WTC11 (cell line): ENCODE data around the gene PDLIM5. TPM values are rescaled to one million over a fixed set of nuclear protein-coding genes. Genes with fewer than 3 reads are reported as not detected.

Source experiments
- ATAC-seq: fragments of 200-7000 bp; cut with Tn5 transposase; 2 replicates; pipeline ENCODE4 v1.10.0; 2021; ENCODE audit warnings: mild to moderate bottlenecking, moderate library complexity
- CTCF ChIA-PET: fragments of 300-600 bp; sonication (Branson Sonifier 250); formaldehyde crosslinking; loops from one replicate; lab custom pipeline; 2021; ENCODE audit warnings: antibody characterized with exemption; lab: Charles Lee
- POLR2A ChIA-PET: fragments of 350-600 bp; sonication (Branson Sonifier 250); formaldehyde crosslinking; loops from one replicate; lab custom pipeline; 2021; ENCODE audit warnings: antibody characterized with exemption; lab: Charles Lee
- DNase-seq: peaks from one replicate; pipeline ENCODE4 v3.0.0; 2021; ENCODE audit warnings: low spot score
- H3K27ac Mint-ChIP-seq: 2 replicates; pipeline ENCODE4 v1.8.0; 2021; ENCODE audit warnings: mixed read lengths
- H3K27me3 Mint-ChIP-seq: 2 replicates; pipeline ENCODE4 v1.8.0; 2021; ENCODE audit warnings: low read depth, mild to moderate bottlenecking, moderate library complexity, mixed read lengths
- H3K36me3 Mint-ChIP-seq: 2 replicates; pipeline ENCODE4 v1.8.0; 2021; ENCODE audit warnings: mixed read lengths
- H3K4me1 Mint-ChIP-seq: 2 replicates; pipeline ENCODE4 v1.8.0; 2022; ENCODE audit warnings: mixed read lengths
- H3K4me3 Mint-ChIP-seq: 2 replicates; pipeline ENCODE4 v1.8.0; 2021; ENCODE audit warnings: mild to moderate bottlenecking, moderate library complexity, mixed read lengths
- H3K9me3 Mint-ChIP-seq: 2 replicates; pipeline ENCODE4 v1.8.0; 2021; ENCODE audit warnings: mixed read lengths
- ELF4 ChIP-seq: sonication (generic); formaldehyde crosslinking; IDR thresholded peaks from 2 replicates; pipeline ENCODE4 v1.8.1; 2022; ENCODE audit warnings: low read depth, mild to moderate bottlenecking, moderate library complexity, missing genetic modification reagents
- ETV6 ChIP-seq: sonication (generic); formaldehyde crosslinking; IDR thresholded peaks from 2 replicates; pipeline ENCODE4 v1.8.1; 2022; ENCODE audit warnings: mild to moderate bottlenecking, missing genetic modification reagents
- FOXP1 ChIP-seq: sonication (generic); formaldehyde crosslinking; IDR thresholded peaks from 2 replicates; pipeline ENCODE4 v1.8.0; 2022; ENCODE audit warnings: missing genetic modification reagents, mild to moderate bottlenecking, moderate library complexity, borderline replicate concordance
- NFATC4 ChIP-seq: fragments of 250-450 bp; sonication (Bioruptor Pico); IDR thresholded peaks from 2 replicates; pipeline ENCODE4 v1.9.0; 2021; ENCODE audit warnings: mild to moderate bottlenecking
- NR1H2 ChIP-seq: sonication (generic); formaldehyde crosslinking; IDR thresholded peaks from 2 replicates; pipeline ENCODE4 v1.9.0; 2021; ENCODE audit warnings: mild to moderate bottlenecking, moderate library complexity, missing genetic modification reagents
- NR3C1 ChIP-seq: sonication (generic); formaldehyde crosslinking; conservative IDR thresholded peaks from 2 replicates; pipeline ENCODE4 v1.8.1; 2023; ENCODE audit warnings: low read depth, mild to moderate bottlenecking, missing genetic modification reagents
- OVOL2 ChIP-seq: fragments of 250-450 bp; sonication (Bioruptor Pico); IDR thresholded peaks from 2 replicates; pipeline ENCODE4 v1.9.0; 2021; ENCODE audit warnings: mild to moderate bottlenecking, borderline replicate concordance
- ZNF219 ChIP-seq: sonication (generic); formaldehyde crosslinking; IDR thresholded peaks from 2 replicates; pipeline ENCODE4 v1.8.0; 2023; ENCODE audit warnings: missing genetic modification reagents, mild to moderate bottlenecking, borderline replicate concordance
- ZNF232 ChIP-seq: sonication (generic); formaldehyde crosslinking; IDR thresholded peaks from 2 replicates; pipeline ENCODE4 v1.8.0; 2022; ENCODE audit warnings: mild to moderate bottlenecking, missing genetic modification reagents
- ZNF396 ChIP-seq: fragments of 250-450 bp; sonication (Bioruptor Pico); IDR thresholded peaks from 2 replicates; pipeline ENCODE4 v1.8.0; 2021; ENCODE audit warnings: mild to moderate bottlenecking, moderate library complexity, borderline replicate concordance
- ZNF416 ChIP-seq: fragments of 250-450 bp; sonication (Bioruptor Pico); IDR thresholded peaks from 2 replicates; pipeline ENCODE4 v1.9.0; 2021; ENCODE audit warnings: mild to moderate bottlenecking, inconsistent platforms
- ZNF423 ChIP-seq: fragments of 250-450 bp; sonication (Bioruptor Pico); IDR thresholded peaks from 2 replicates; pipeline ENCODE4 v2.1.2; 2022; ENCODE audit warnings: mild to moderate bottlenecking, moderate library complexity
- total RNA-seq: library from RNA; stranded (reverse); gene quantifications from 3 replicates; pipeline ENCODE4 v1.2.3, GENCODE V29; 2021
- TF ChIP-seq, protein P1 (sequence below): sonication (generic); formaldehyde crosslinking; IDR thresholded peaks from 2 replicates; pipeline ENCODE4 v1.8.0; 2023; ENCODE audit warnings: mild to moderate bottlenecking, missing genetic modification reagents
- TF ChIP-seq, protein P2 (sequence below): sonication (generic); formaldehyde crosslinking; IDR thresholded peaks from 2 replicates; pipeline ENCODE4 v1.8.1; 2023; ENCODE audit warnings: mild to moderate bottlenecking, missing genetic modification reagents, borderline replicate concordance
- TF ChIP-seq, protein P3 (sequence below): fragments of 250-450 bp; sonication (Bioruptor Pico); conservative IDR thresholded peaks from 2 replicates; pipeline ENCODE4 v1.9.0; 2021; ENCODE audit warnings: mild to moderate bottlenecking
- TF ChIP-seq, protein P4 (sequence below): fragments of 250-450 bp; sonication (Bioruptor Pico); IDR thresholded peaks from 2 replicates; pipeline ENCODE4 v1.8.0; 2021; ENCODE audit warnings: mild to moderate bottlenecking
- TF ChIP-seq, protein P5 (sequence below): sonication (generic); formaldehyde crosslinking; conservative IDR thresholded peaks from 2 replicates; pipeline ENCODE4 v1.8.1; 2023; ENCODE audit warnings: mild to moderate bottlenecking, low read depth, missing genetic modification reagents, moderate library complexity
- TF ChIP-seq, protein P6 (sequence below): fragments of 250-450 bp; sonication (Bioruptor Pico); IDR thresholded peaks from 2 replicates; pipeline ENCODE4 v1.9.0; 2021; ENCODE audit warnings: mild to moderate bottlenecking
- TF ChIP-seq, protein P7 (sequence below): sonication (generic); formaldehyde crosslinking; IDR thresholded peaks from 2 replicates; pipeline ENCODE4 v1.8.1; 2022; ENCODE audit warnings: mild to moderate bottlenecking, missing genetic modification reagents, moderate library complexity, borderline replicate concordance

PDLIM5 gene
- total RNA-seq, 1 experiment from 2014 or later: 51.5 TPM

DNA sequence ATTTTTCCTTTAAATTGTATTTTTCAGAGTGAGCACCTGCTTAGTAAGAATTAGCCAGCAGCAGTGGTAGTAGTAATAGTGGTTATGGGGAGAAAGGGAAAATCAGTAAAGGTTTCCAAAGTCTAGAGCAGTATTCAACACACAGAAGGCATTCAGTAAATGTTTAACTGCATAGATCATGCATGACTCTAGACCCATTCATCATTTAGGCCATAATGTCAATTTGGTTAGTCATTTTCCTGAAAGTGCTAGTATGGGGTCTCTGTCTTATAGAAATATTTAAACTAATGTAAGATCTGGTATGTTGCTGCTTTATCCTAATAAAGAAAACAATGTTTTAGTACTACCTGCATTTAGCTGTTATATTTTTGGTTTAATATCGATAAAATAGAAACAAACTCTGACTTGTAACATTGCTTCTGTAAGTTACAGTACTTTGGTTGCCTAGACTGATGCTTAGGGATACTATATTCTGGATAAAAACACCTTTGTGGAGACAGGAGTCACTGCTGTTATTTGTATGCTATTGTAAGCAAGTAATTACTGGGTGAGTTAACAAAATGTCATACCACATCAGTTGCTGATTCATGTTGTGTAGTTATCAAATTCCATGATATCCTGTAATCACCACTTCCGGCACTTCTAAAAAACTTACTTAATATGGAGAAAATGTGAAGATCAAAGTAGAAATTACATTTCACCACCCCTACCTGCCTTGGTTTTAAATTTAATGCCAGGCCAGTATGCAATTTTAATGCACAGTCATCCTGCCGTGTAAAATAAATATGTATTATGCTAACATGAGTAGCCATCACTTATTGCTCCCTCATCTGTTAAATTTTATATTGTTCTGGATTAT lies 190.2 kb downstream of the PDLIM5 start:
- no peak for ATAC-seq
- no peak for DNase-seq
- H3K9me3 Mint-ChIP-seq: no peaks in the 10 kb centered on the region
- H3K27ac Mint-ChIP-seq: no peak overlapping the region
- TF ChIP-seq ZNF396 (CRISPR knock-in tag): no peak
- TF ChIP-seq OVOL2 (CRISPR knock-in tag): no peak
- no peak for TF ChIP-seq ZNF219 (CRISPR knock-in tag)
- TF ChIP-seq, protein P1, sequence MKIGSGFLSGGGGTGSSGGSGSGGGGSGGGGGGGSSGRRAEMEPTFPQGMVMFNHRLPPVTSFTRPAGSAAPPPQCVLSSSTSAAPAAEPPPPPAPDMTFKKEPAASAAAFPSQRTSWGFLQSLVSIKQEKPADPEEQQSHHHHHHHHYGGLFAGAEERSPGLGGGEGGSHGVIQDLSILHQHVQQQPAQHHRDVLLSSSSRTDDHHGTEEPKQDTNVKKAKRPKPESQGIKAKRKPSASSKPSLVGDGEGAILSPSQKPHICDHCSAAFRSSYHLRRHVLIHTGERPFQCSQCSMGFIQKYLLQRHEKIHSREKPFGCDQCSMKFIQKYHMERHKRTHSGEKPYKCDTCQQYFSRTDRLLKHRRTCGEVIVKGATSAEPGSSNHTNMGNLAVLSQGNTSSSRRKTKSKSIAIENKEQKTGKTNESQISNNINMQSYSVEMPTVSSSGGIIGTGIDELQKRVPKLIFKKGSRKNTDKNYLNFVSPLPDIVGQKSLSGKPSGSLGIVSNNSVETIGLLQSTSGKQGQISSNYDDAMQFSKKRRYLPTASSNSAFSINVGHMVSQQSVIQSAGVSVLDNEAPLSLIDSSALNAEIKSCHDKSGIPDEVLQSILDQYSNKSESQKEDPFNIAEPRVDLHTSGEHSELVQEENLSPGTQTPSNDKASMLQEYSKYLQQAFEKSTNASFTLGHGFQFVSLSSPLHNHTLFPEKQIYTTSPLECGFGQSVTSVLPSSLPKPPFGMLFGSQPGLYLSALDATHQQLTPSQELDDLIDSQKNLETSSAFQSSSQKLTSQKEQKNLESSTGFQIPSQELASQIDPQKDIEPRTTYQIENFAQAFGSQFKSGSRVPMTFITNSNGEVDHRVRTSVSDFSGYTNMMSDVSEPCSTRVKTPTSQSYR: no peak
- TF ChIP-seq, protein P2, sequence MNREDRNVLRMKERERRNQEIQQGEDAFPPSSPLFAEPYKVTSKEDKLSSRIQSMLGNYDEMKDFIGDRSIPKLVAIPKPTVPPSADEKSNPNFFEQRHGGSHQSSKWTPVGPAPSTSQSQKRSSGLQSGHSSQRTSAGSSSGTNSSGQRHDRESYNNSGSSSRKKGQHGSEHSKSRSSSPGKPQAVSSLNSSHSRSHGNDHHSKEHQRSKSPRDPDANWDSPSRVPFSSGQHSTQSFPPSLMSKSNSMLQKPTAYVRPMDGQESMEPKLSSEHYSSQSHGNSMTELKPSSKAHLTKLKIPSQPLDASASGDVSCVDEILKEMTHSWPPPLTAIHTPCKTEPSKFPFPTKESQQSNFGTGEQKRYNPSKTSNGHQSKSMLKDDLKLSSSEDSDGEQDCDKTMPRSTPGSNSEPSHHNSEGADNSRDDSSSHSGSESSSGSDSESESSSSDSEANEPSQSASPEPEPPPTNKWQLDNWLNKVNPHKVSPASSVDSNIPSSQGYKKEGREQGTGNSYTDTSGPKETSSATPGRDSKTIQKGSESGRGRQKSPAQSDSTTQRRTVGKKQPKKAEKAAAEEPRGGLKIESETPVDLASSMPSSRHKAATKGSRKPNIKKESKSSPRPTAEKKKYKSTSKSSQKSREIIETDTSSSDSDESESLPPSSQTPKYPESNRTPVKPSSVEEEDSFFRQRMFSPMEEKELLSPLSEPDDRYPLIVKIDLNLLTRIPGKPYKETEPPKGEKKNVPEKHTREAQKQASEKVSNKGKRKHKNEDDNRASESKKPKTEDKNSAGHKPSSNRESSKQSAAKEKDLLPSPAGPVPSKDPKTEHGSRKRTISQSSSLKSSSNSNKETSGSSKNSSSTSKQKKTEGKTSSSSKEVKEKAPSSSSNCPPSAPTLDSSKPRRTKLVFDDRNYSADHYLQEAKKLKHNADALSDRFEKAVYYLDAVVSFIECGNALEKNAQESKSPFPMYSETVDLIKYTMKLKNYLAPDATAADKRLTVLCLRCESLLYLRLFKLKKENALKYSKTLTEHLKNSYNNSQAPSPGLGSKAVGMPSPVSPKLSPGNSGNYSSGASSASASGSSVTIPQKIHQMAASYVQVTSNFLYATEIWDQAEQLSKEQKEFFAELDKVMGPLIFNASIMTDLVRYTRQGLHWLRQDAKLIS (CRISPR knock-in tag): no peak
- no peak for TF ChIP-seq NR3C1
- no peak for TF ChIP-seq NFATC4 (CRISPR knock-in tag)
- TF ChIP-seq ZNF232 (CRISPR knock-in tag): no peak
- TF ChIP-seq, protein P3, sequence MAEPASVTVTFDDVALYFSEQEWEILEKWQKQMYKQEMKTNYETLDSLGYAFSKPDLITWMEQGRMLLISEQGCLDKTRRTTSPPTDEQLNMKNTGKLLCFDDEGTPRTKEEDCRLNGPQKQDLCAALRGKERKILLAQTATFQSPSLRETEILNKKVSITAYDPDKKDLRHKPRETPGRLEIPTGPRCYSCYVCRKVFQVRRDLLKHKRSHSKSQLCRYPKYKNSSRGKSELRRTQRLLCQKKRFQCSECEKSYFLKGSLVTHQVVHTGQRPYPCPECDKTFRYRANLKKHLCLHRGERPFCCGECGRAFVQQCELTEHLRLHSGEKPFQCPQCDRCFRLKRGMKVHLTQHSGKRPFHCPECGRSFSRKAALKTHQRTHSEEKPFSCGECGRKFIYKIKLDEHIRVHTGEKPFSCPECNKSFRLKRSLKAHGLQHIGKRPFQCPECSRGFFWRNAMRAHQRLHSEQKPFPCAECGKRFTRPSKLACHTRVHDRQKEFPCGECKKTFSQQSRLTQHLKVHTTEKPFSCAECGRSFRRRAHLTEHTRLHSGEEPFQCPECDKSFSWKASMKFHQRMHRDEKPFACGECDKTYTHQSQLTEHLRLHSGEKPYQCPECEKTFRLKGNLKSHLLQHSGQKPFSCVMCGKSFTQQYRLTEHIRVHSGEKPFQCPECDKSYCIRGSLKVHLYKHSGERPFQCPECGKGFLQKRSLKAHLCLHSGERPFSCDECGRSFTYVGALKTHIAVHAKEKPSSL (CRISPR knock-in tag): no peak
- TF ChIP-seq, protein P4, sequence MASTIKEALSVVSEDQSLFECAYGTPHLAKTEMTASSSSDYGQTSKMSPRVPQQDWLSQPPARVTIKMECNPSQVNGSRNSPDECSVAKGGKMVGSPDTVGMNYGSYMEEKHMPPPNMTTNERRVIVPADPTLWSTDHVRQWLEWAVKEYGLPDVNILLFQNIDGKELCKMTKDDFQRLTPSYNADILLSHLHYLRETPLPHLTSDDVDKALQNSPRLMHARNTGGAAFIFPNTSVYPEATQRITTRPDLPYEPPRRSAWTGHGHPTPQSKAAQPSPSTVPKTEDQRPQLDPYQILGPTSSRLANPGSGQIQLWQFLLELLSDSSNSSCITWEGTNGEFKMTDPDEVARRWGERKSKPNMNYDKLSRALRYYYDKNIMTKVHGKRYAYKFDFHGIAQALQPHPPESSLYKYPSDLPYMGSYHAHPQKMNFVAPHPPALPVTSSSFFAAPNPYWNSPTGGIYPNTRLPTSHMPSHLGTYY: no peak
- no peak for TF ChIP-seq ZNF416
- TF ChIP-seq ETV6 (CRISPR knock-in tag): no peak
- TF ChIP-seq, protein P5, sequence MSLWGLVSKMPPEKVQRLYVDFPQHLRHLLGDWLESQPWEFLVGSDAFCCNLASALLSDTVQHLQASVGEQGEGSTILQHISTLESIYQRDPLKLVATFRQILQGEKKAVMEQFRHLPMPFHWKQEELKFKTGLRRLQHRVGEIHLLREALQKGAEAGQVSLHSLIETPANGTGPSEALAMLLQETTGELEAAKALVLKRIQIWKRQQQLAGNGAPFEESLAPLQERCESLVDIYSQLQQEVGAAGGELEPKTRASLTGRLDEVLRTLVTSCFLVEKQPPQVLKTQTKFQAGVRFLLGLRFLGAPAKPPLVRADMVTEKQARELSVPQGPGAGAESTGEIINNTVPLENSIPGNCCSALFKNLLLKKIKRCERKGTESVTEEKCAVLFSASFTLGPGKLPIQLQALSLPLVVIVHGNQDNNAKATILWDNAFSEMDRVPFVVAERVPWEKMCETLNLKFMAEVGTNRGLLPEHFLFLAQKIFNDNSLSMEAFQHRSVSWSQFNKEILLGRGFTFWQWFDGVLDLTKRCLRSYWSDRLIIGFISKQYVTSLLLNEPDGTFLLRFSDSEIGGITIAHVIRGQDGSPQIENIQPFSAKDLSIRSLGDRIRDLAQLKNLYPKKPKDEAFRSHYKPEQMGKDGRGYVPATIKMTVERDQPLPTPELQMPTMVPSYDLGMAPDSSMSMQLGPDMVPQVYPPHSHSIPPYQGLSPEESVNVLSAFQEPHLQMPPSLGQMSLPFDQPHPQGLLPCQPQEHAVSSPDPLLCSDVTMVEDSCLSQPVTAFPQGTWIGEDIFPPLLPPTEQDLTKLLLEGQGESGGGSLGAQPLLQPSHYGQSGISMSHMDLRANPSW (CRISPR knock-in tag): no peak
- TF ChIP-seq NR1H2 (CRISPR knock-in tag): no peak
- TF ChIP-seq FOXP1 (CRISPR knock-in tag): no peak
- TF ChIP-seq, protein P6, sequence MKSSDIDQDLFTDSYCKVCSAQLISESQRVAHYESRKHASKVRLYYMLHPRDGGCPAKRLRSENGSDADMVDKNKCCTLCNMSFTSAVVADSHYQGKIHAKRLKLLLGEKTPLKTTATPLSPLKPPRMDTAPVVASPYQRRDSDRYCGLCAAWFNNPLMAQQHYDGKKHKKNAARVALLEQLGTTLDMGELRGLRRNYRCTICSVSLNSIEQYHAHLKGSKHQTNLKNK (CRISPR knock-in tag): no peak
- no peak for TF ChIP-seq ZNF423 (CRISPR knock-in tag)
- TF ChIP-seq ELF4 (CRISPR knock-in tag): no peak
- TF ChIP-seq, protein P7, sequence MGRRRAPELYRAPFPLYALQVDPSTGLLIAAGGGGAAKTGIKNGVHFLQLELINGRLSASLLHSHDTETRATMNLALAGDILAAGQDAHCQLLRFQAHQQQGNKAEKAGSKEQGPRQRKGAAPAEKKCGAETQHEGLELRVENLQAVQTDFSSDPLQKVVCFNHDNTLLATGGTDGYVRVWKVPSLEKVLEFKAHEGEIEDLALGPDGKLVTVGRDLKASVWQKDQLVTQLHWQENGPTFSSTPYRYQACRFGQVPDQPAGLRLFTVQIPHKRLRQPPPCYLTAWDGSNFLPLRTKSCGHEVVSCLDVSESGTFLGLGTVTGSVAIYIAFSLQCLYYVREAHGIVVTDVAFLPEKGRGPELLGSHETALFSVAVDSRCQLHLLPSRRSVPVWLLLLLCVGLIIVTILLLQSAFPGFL (CRISPR knock-in tag): no peak
- H3K4me3 Mint-ChIP-seq: no peak overlapping the region
- H3K27me3 Mint-ChIP-seq: no peaks in the 10 kb centered on the region
- no peaks in the 10 kb centered on the region for H3K36me3 Mint-ChIP-seq
- ChIA-PET CTCF (no interaction called here), POLR2A (no interaction called here)
- H3K4me1 Mint-ChIP-seq: peaks cover 4% of the 10 kb centered on the region; the same call in 1 of the 2 replicates
